PC-3 (cell line): ENCODE data around the gene PLD1. TPM values are rescaled to one million over a fixed set of nuclear protein-coding genes. Genes with fewer than 3 reads are reported as not detected.

Source experiments
- ATAC-seq: fragments of 200-7000 bp; cut with Tn5 transposase; 2 replicates; pipeline ENCODE4 v1.9.1; 2020; ENCODE audit warnings: mild to moderate bottlenecking, moderate library complexity
- BruUV-seq: library from RNA; stranded (reverse); fragments of 400-500 nt; replicated peaks from 2 replicates; lab custom pipeline; 2021; lab: Mats Ljungman, UMichigan
- CTCF ChIA-PET: fragments of 300-600 bp; sonication (Branson Sonifier 250); formaldehyde crosslinking; loops from one replicate; lab custom pipeline; 2022; ENCODE audit warnings: antibody characterized with exemption; lab: Charles Lee
- POLR2A ChIA-PET: fragments of 300-600 bp; sonication (Branson Sonifier 250); formaldehyde crosslinking; loops from one replicate; lab custom pipeline; 2022; ENCODE audit warnings: antibody characterized with exemption; ENCODE audit not compliant: unreplicated experiment; lab: Charles Lee
- DNase-seq: peaks from one replicate; pipeline ENCODE4 v3.0.0-alpha.2; 2015
- H2AFZ ChIP-seq: fragments of 300-600 bp; sonication (generic); 2 replicates; pipeline ENCODE4 v1.6.0; 2016; ENCODE audit warnings: antibody characterized with exemption, low read length
- H3F3A ChIP-seq: fragments of 300-600 bp; sonication (generic); one replicate; pipeline ENCODE4 v1.6.0; 2017; ENCODE audit warnings: antibody characterized with exemption, low read length, control low read depth, mild to moderate bottlenecking; ENCODE audit not compliant: unreplicated experiment
- H3K27ac ChIP-seq: fragments of 300-600 bp; sonication (generic); 2 replicates; pipeline ENCODE4 v1.5.1; 2016; ENCODE audit warnings: mild to moderate bottlenecking, low read length
- H3K27me3 ChIP-seq: fragments of 300-600 bp; sonication (generic); 2 replicates; pipeline ENCODE4 v1.6.1; 2016; ENCODE audit warnings: low read length, mixed read lengths
- H3K36me3 ChIP-seq: fragments of 300-600 bp; sonication (generic); 2 replicates; pipeline ENCODE4 v1.6.1; 2016; ENCODE audit warnings: low read depth, mixed run types, low read length, mixed read lengths
- H3K4me1 ChIP-seq: fragments of 300-600 bp; sonication (generic); 2 replicates; pipeline ENCODE4 v1.5.1; 2016; ENCODE audit warnings: low read length; ENCODE audit not compliant: insufficient read depth
- H3K4me2 ChIP-seq: fragments of 300-600 bp; sonication (generic); 2 replicates; pipeline ENCODE4 v1.6.0; 2016; ENCODE audit warnings: low read length
- H3K4me3 ChIP-seq: fragments of 300-600 bp; sonication (generic); 2 replicates; pipeline ENCODE4 v1.5.1; 2016; ENCODE audit warnings: mild to moderate bottlenecking, low read length, mixed read lengths
- H3K79me2 ChIP-seq: fragments of 300-600 bp; sonication (generic); 2 replicates; pipeline ENCODE4 v1.6.1; 2017; ENCODE audit warnings: low read length, mixed read lengths
- H3K9ac ChIP-seq: fragments of 300-600 bp; sonication (generic); 2 replicates; pipeline ENCODE4 v1.6.0; 2016; ENCODE audit warnings: mild to moderate bottlenecking, low read length
- H3K9me2 ChIP-seq: fragments of 300-600 bp; sonication (generic); replicated peaks from 2 replicates; pipeline ENCODE4 v1.6.1; 2016; ENCODE audit warnings: mixed run types, low read length, mixed read lengths
- H3K9me3 ChIP-seq: fragments of 300-600 bp; sonication (generic); 2 replicates; pipeline ENCODE4 v1.6.1; 2016; ENCODE audit warnings: low read length, mixed read lengths
- H4K20me1 ChIP-seq: fragments of 300-600 bp; sonication (generic); 2 replicates; pipeline ENCODE4 v1.6.1; 2016; ENCODE audit warnings: low read length, mixed read lengths
- CTCF ChIP-seq: fragments of 300-600 bp; sonication (generic); conservative IDR thresholded peaks from 2 replicates; pipeline ENCODE4 v1.5.1; 2017; ENCODE audit warnings: antibody characterized with exemption, low read depth, mild to moderate bottlenecking, low read length
- EZH2 ChIP-seq: fragments of 300-600 bp; sonication (generic); IDR thresholded peaks from one replicate; pipeline ENCODE4 v1.6.1; 2017; ENCODE audit warnings: antibody characterized with exemption, mild to moderate bottlenecking, low read length; ENCODE audit not compliant: unreplicated experiment
- EZH2phosphoT487 ChIP-seq: fragments of 300-600 bp; sonication (generic); IDR thresholded peaks from 2 replicates; pipeline ENCODE4 v1.6.1; 2018; ENCODE audit warnings: mild to moderate bottlenecking, antibody characterized with exemption, low read length, borderline replicate concordance
- intact Hi-C: fragments of 100-400 bp; cut with micrococcal nuclease; formaldehyde crosslinking; loops from 2 replicates; pipeline ENCODE4 v1.9.0; 2023
- total RNA-seq: library from RNA; depleted of rRNA; stranded (reverse); fragments of >200 nt; gene quantifications from 2 replicates; pipeline ENCODE4 v1.2.3, GENCODE V29; 2014

PLD1 gene
- total RNA-seq, 1 experiment from 2014 or later: 7.3 TPM

GRCh38 chr3:171682743-171683142 is 127.5 kb downstream of the PLD1 start:
- intact Hi-C loops: no loop called here
- Histone ChIP-seq H3K4me2 (no peak overlapping the region), H3K27ac (no peak overlapping the region), H3K9me3 (no peaks in the 10 kb centered on the region), H3K4me1 (no peaks in the 10 kb centered on the region), H3F3A (no peaks in the 10 kb centered on the region), H3K27me3 (no peaks in the 10 kb centered on the region), H3K9me2 (no peaks in the 10 kb centered on the region), H4K20me1 (no peaks in the 10 kb centered on the region), H2AFZ (no peak overlapping the region), H3K79me2 (no peaks in the 10 kb centered on the region), H3K9ac (no peak overlapping the region), H3K4me3 (no peak overlapping the region), H3K36me3 (no peaks in the 10 kb centered on the region)
- ATAC-seq (no peak), DNase-seq (no peak)
- TF ChIP-seq CTCF (no peak), EZH2 (no peak), EZH2phosphoT487 (no peak)
- ChIA-PET POLR2A (no interaction called here), CTCF (no interaction called here)
- no TSS peak for BruUV-seq

GRCh38 chr3:171680726-171681411 is 129.4 kb downstream of the PLD1 start:
- BruUV-seq: no TSS peak
- no peaks in the 10 kb centered on the region for H3K27me3 ChIP-seq
- DNase-seq (no peak), ATAC-seq (no peak)
- no peaks in the 10 kb centered on the region for H3K9me2 ChIP-seq
- H2AFZ ChIP-seq: no peak overlapping the region
- H3K27ac ChIP-seq: no peak overlapping the region
- H4K20me1 ChIP-seq: no peaks in the 10 kb centered on the region
- no peaks in the 10 kb centered on the region for H3F3A ChIP-seq
- H3K9ac ChIP-seq: no peak overlapping the region
- intact Hi-C loops: no loop called here
- no peak overlapping the region for H3K4me3 ChIP-seq
- H3K4me1 ChIP-seq: no peaks in the 10 kb centered on the region
- no peak overlapping the region for H3K4me2 ChIP-seq
- POLR2A ChIA-PET: no interaction called here
- no peaks in the 10 kb centered on the region for H3K36me3 ChIP-seq
- H3K79me2 ChIP-seq: no peaks in the 10 kb centered on the region
- CTCF ChIA-PET: no interaction called here
- no peak for TF ChIP-seq EZH2phosphoT487
- no peak for TF ChIP-seq EZH2
- no peak for TF ChIP-seq CTCF
- H3K9me3 ChIP-seq: no peaks in the 10 kb centered on the region

GRCh38 chr3:171678971-171679492 is 131.3 kb downstream of the PLD1 start:
- H3K4me2 ChIP-seq: no peak overlapping the region
- H3K4me1 ChIP-seq: no peaks in the 10 kb centered on the region
- no peak overlapping the region for H3K27ac ChIP-seq
- no peak overlapping the region for H3K9ac ChIP-seq
- intact Hi-C loops: no loop called here
- H3F3A ChIP-seq: no peaks in the 10 kb centered on the region
- ChIA-PET POLR2A (no interaction called here), CTCF (no interaction called here)
- H3K9me3 ChIP-seq: no peaks in the 10 kb centered on the region
- H2AFZ ChIP-seq: no peak overlapping the region
- no peaks in the 10 kb centered on the region for H4K20me1 ChIP-seq
- ATAC-seq: no peak
- H3K9me2 ChIP-seq: no peaks in the 10 kb centered on the region
- no peaks in the 10 kb centered on the region for H3K27me3 ChIP-seq
- H3K36me3 ChIP-seq: no peaks in the 10 kb centered on the region
- H3K4me3 ChIP-seq: no peak overlapping the region
- no peak for DNase-seq
- no peak for TF ChIP-seq EZH2phosphoT487
- TF ChIP-seq EZH2: no peak
- TF ChIP-seq CTCF: no peak
- no peaks in the 10 kb centered on the region for H3K79me2 ChIP-seq
- BruUV-seq: no TSS peak
